RWPE2 (cell line): ENCODE measurements around the gene MPND.

Experiments
- ATAC-seq: fragments of 200-7000 bp; cut with Tn5 transposase; 3 replicates; pipeline ENCODE4 v1.9.1; 2021; ENCODE audit warnings: low read depth
- DNase-seq: peaks from one replicate; pipeline ENCODE4 v3.0.0-alpha.2; 2020; ENCODE audit warnings: low spot score
- H3K27ac ChIP-seq: fragments of 450-650 bp; 2 replicates; pipeline ENCODE4 v1.5.1; 2017; ENCODE audit warnings: mild to moderate bottlenecking; ENCODE audit not compliant: poor library complexity, severe bottlenecking
- H3K27me3 ChIP-seq: fragments of 250-450 bp; sonication (Bioruptor Pico); 2 replicates; pipeline ENCODE4 v1.5.1; 2021; ENCODE audit warnings: mild to moderate bottlenecking, moderate library complexity; ENCODE audit not compliant: insufficient read depth, poor library complexity, severe bottlenecking
- H3K36me3 ChIP-seq: fragments of 250-450 bp; sonication (Bioruptor Pico); 2 replicates; pipeline ENCODE4 v1.5.1; 2020; ENCODE audit warnings: low read depth, mild to moderate bottlenecking, moderate library complexity
- H3K4me1 ChIP-seq: fragments of 250-450 bp; sonication (Bioruptor Pico); 2 replicates; pipeline ENCODE4 v1.5.1; 2021; ENCODE audit warnings: mild to moderate bottlenecking, moderate library complexity; ENCODE audit not compliant: insufficient read depth, poor library complexity, severe bottlenecking
- H3K4me3 ChIP-seq: fragments of 250-450 bp; sonication (Bioruptor Pico); 2 replicates; pipeline ENCODE4 v1.5.1; 2021; ENCODE audit warnings: mild to moderate bottlenecking, moderate library complexity; ENCODE audit not compliant: severe bottlenecking
- H3K9me3 ChIP-seq: fragments of 250-450 bp; sonication (Bioruptor Pico); 2 replicates; pipeline ENCODE4 v1.5.1; 2021; ENCODE audit warnings: mild to moderate bottlenecking, moderate library complexity; ENCODE audit not compliant: severe bottlenecking
- CTCF ChIP-seq: fragments of 450-650 bp; IDR thresholded peaks from one replicate; pipeline ENCODE4 v1.5.1; 2017; ENCODE audit warnings: mild to moderate bottlenecking, moderate library complexity; ENCODE audit not compliant: poor library complexity, severe bottlenecking

Gene MPND

GRCh38 chr19:4310247-4311121 lies 32.9 kb upstream of the MPND start:
- TF ChIP-seq CTCF = no peak
- H3K4me1 ChIP-seq = no peaks in the 10 kb centered on the region
- H3K36me3 ChIP-seq = peaks cover 5% of the 10 kb centered on the region; the same call in 1 of the 2 replicates
- H3K9me3 ChIP-seq = no peaks in the 10 kb centered on the region
- ATAC-seq = no peak
- no peaks in the 10 kb centered on the region for H3K27me3 ChIP-seq
- DNase-seq = no peak
- no peak overlapping the region for H3K4me3 ChIP-seq
- no peak overlapping the region for H3K27ac ChIP-seq

GRCh38 chr19:4313847-4314490 lies 29.4 kb upstream of the MPND start:
- no peak for TF ChIP-seq CTCF
- Histone ChIP-seq H3K27ac (no peak overlapping the region), H3K4me3 (no peak overlapping the region), H3K9me3 (no peaks in the 10 kb centered on the region), H3K27me3 (no peaks in the 10 kb centered on the region), H3K4me1 (no peaks in the 10 kb centered on the region), H3K36me3 (peaks cover 5% of the 10 kb centered on the region; the same call in 1 of the 2 replicates)
- ATAC-seq = no peak
- no peak for DNase-seq

GRCh38 chr19:4316956-4317355 lies 26.4 kb upstream of the MPND start:
- ATAC-seq = no peak
- Histone ChIP-seq H3K36me3 (no peaks in the 10 kb centered on the region), H3K4me3 (no peak overlapping the region), H3K9me3 (peaks cover 2% of the 10 kb centered on the region), H3K27ac (no peak overlapping the region), H3K4me1 (no peaks in the 10 kb centered on the region), H3K27me3 (no peaks in the 10 kb centered on the region)
- TF ChIP-seq CTCF = no peak
- no peak for DNase-seq

GRCh38 chr19:4318460-4318859 lies 24.9 kb upstream of the MPND start:
- no peak for TF ChIP-seq CTCF
- Histone ChIP-seq H3K27me3 (no peaks in the 10 kb centered on the region), H3K4me3 (no peak overlapping the region), H3K9me3 (peaks cover 2% of the 10 kb centered on the region), H3K27ac (no peak overlapping the region), H3K36me3 (no peaks in the 10 kb centered on the region), H3K4me1 (no peaks in the 10 kb centered on the region)
- no peak for ATAC-seq
- no peak for DNase-seq
